Measurements from ENCODE around the gene KIAA2012.

GRCh38 chr2:202133909-202134265 lies 60.8 kb downstream of the KIAA2012 start:
- TF ChIP-seq CTCF (conservative IDR thresholded peaks at IDR 0.05 in 1 of 2, IDR thresholded peaks at IDR 0.05 in 1 of 2; ENCODE audit: extremely low read depth in 1 of 2, insufficient read depth in 1 of 2, low read depth in 1 of 2, low read length in 2 of 2) (no peak), EZH2 (IDR thresholded peaks at IDR 0.05; ENCODE audit: borderline replicate concordance, low read length) (no peak)

All from mammary epithelial cell (primary cell).